Endothelial cell of umbilical vein (primary cell): ENCODE measurements around the gene C6orf132. TPM values are rescaled to one million over a fixed set of nuclear protein-coding genes. Genes with fewer than 3 reads are reported as not detected.

Experiments used
- BruUV-seq: library from RNA; stranded (reverse); fragments of 400-500 nt; replicated peaks from 2 replicates; lab custom pipeline; 2021; lab: Mats Ljungman, UMichigan
- CTCF ChIA-PET: fragments of 300-600, 350-600 bp; sonication (Branson Sonifier 250); formaldehyde crosslinking; loops from one replicate; lab custom pipeline; 2021; ENCODE audit warnings: antibody characterized with exemption, inconsistent platforms; lab: Charles Lee
- POLR2A ChIA-PET: fragments of 300-600, 350-600 bp; sonication (Branson Sonifier 250); formaldehyde crosslinking; loops from one replicate; lab custom pipeline; 2021; ENCODE audit warnings: antibody characterized with exemption, inconsistent platforms; lab: Charles Lee
- DNase-seq: peaks from one replicate; pipeline ENCODE4 v3.0.0-alpha.2; 2011; ENCODE audit warnings: low read depth, low spot score
- FAIRE-seq: peaks from 2 replicates; lab custom pipeline; 2011; peaks lifted over from hg19 to GRCh38; lab: Jason Lieb, UNC
- H2AFZ ChIP-seq: 2 replicates; pipeline ENCODE4 v1.6.0; 2012; ENCODE audit warnings: low read depth, low read length, control low read depth, inconsistent platforms
- H3K27ac ChIP-seq: 2 replicates; pipeline ENCODE4 v1.5.1; 2011; ENCODE audit warnings: low read depth, mild to moderate bottlenecking, control low read depth, low read length, moderate library complexity; ENCODE audit not compliant: insufficient read depth
- H3K27me3 ChIP-seq, 2 experiments: 2 replicates each; pipeline versions ENCODE4 v1.6.0 to v1.6.1; 2011; ENCODE audit warnings: low read length in 2 of 2, mixed read lengths in 1 of 2; ENCODE audit not compliant: control insufficient read depth in 2 of 2, insufficient read depth in 2 of 2
- H3K36me3 ChIP-seq, 2 experiments: 2 replicates in 1 of 2; 3 replicates in 1 of 2; pipeline ENCODE4 v1.5.1; 2011; ENCODE audit warnings: low read length in 2 of 2, mild to moderate bottlenecking in 1 of 2, moderate library complexity in 1 of 2; ENCODE audit not compliant: control insufficient read depth in 2 of 2, insufficient read depth in 2 of 2; ENCODE audit errors: extremely low read depth in 1 of 2
- H3K4me1 ChIP-seq: 3 replicates; pipeline ENCODE4 v1.5.1; 2011; ENCODE audit warnings: mild to moderate bottlenecking, low read length; ENCODE audit not compliant: control insufficient read depth, insufficient read depth; ENCODE audit errors: extremely low read depth
- H3K4me2 ChIP-seq: 2 replicates; pipeline ENCODE4 v1.6.1; 2011; ENCODE audit warnings: low read length, control low read depth, mixed read lengths; ENCODE audit not compliant: insufficient read depth
- H3K4me3 ChIP-seq, 3 experiments: fragments of 200-600 bp in 1 of 3; sonication (generic), shearing (Covaris generic) in 1 of 3; replicated peaks in 1 of 3; 2 replicates each; pipeline ENCODE4 v1.5.1; 2011 to 2016; ENCODE audit warnings: control low read depth in 3 of 3, low read length in 3 of 3, mild to moderate bottlenecking in 2 of 3, inconsistent platforms in 1 of 3, low read depth in 1 of 3, moderate library complexity in 1 of 3; ENCODE audit not compliant: insufficient read depth in 1 of 3
- H3K79me2 ChIP-seq: 2 replicates; pipeline ENCODE4 v1.6.0; 2012; ENCODE audit warnings: low read length, inconsistent platforms; ENCODE audit not compliant: control insufficient read depth, insufficient read depth
- H3K9ac ChIP-seq: replicated peaks from 2 replicates; pipeline ENCODE3; 2011; ENCODE audit warnings: low read length, control low read depth; ENCODE audit not compliant: insufficient read depth; ENCODE audit errors: extremely low read depth
- H3K9me1 ChIP-seq: replicated peaks from 3 replicates; pipeline ENCODE4 v1.6.0; 2011; ENCODE audit warnings: mild to moderate bottlenecking, low read length; ENCODE audit not compliant: control insufficient read depth, insufficient read depth; ENCODE audit errors: extremely low read depth
- H3K9me3 ChIP-seq: replicated peaks from 2 replicates; pipeline ENCODE4 v1.5.1; 2012; ENCODE audit warnings: low read length, inconsistent platforms; ENCODE audit not compliant: control insufficient read depth, insufficient read depth
- H4K20me1 ChIP-seq: replicated peaks from 2 replicates; pipeline ENCODE3; 2011; ENCODE audit warnings: mild to moderate bottlenecking, low read length; ENCODE audit not compliant: control insufficient read depth, insufficient read depth; ENCODE audit errors: extremely low read depth
- EZH2 ChIP-seq: IDR thresholded peaks from 2 replicates; pipeline ENCODE4 v1.6.1; 2012; ENCODE audit warnings: borderline replicate concordance, low read depth, mild to moderate bottlenecking, moderate library complexity, low read length, inconsistent platforms; ENCODE audit not compliant: severe bottlenecking
- FOS ChIP-seq: IDR thresholded peaks from 2 replicates; pipeline ENCODE4 v1.6.1; 2011; ENCODE audit warnings: mild to moderate bottlenecking, low read length, moderate library complexity, borderline replicate concordance; ENCODE audit not compliant: insufficient read depth
- GATA2 ChIP-seq: IDR thresholded peaks from 2 replicates; pipeline ENCODE4 v1.7.0; 2011; ENCODE audit warnings: low read depth, mild to moderate bottlenecking, moderate library complexity, mixed read lengths, low read length; ENCODE audit not compliant: insufficient read length, insufficient read depth
- JUN ChIP-seq: IDR thresholded peaks from 2 replicates; pipeline ENCODE4 v1.6.1; 2011; ENCODE audit warnings: borderline replicate concordance, low read depth; ENCODE audit not compliant: insufficient read length, insufficient read depth
- MYC ChIP-seq: IDR thresholded peaks from one replicate; pipeline ENCODE4 v1.6.1; 2011; ENCODE audit warnings: mild to moderate bottlenecking, low read depth, low read length
- POLR2A ChIP-seq: IDR thresholded peaks from 2 replicates; pipeline ENCODE4 v1.6.1; 2012; ENCODE audit warnings: low read depth, mild to moderate bottlenecking, control low read depth, low read length
- POLR2AphosphoS5 ChIP-seq: IDR thresholded peaks from 2 replicates; pipeline ENCODE4 v1.6.1; 2012; ENCODE audit warnings: low read depth, mild to moderate bottlenecking, control low read depth, low read length, moderate library complexity; ENCODE audit not compliant: insufficient read depth
- dilution Hi-C: fragments of 300-500 bp; cut with MboI; formaldehyde crosslinking; loops from one replicate; pipeline ENCODE4 v1.15.0; 2019; ENCODE audit warnings: low sequenced_read_pairs; ENCODE audit not compliant: extremely low pct_ligation_motif_present
- intact Hi-C: fragments of 100-400 bp; cut with micrococcal nuclease; formaldehyde crosslinking; loops from one replicate; pipeline ENCODE4 v1.10.0; 2022
- polyA plus RNA-seq, 4 experiments: library from polyadenylated mRNA; depleted of rRNA in 3 of 4; stranded (reverse) in 3 of 4; unstranded in 1 of 4; fragments of >200 nt; gene quantifications; 2 replicates each; pipeline versions ENCODE4 v1.2.1 to v1.2.3, GENCODE V29; 2011 to 2012; ENCODE audit warnings: missing spikeins in 1 of 4
- total RNA-seq: library from RNA; stranded (reverse); gene quantifications from 2 replicates; pipeline ENCODE4 v1.2.3, GENCODE V29; 2021
- TF ChIP-seq, protein P1 (sequence below), 2 donors: IDR thresholded peaks; 1 replicate in 1 of 2; 2 replicates in 1 of 2; pipeline ENCODE4 v1.5.1; 2011; ENCODE audit warnings: low read length in 2 of 2, mild to moderate bottlenecking in 2 of 2, moderate library complexity in 2 of 2, control low read depth in 1 of 2, inconsistent platforms in 1 of 2, low read depth in 1 of 2; ENCODE audit not compliant: insufficient read depth in 1 of 2; ENCODE audit errors: extremely low read depth in 1 of 2
- TF ChIP-seq, protein P2 (sequence below): IDR thresholded peaks from 2 replicates; pipeline ENCODE4 v1.6.1; 2011; ENCODE audit not compliant: insufficient read depth, insufficient read length

Gene C6orf132
- total and polyA plus RNA-seq, 2 donors (not counting 3 experiments of a cell fraction or from before 2014, with no cell fraction given), result 0.15 to 0.71 TPM

DNA sequence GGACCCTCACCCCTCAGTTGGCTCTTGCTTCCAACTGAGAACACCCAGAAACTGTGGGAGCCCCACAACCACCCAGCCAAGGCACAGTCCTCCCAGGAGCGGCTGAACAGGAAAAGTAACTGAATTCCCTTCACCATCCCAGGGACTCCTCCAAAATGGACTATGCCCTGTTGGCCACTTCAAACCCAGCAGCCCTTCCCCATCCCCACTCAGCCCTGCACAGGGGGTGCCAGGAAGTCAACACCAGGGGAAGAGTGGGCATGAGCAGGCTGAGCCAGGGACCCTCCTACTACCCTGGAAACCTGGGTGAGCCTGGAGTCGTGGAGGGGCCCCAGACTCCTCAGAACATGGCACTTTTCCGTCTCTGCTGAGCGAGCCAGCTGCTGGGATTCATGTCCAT lies 42.1 kb upstream of the C6orf132 start:
- POLR2A ChIA-PET, result no interaction called here
- no TSS peak for BruUV-seq
- Histone ChIP-seq H2AFZ (no peak overlapping the region), H3K36me3 (no peaks in the 10 kb centered on the region), H3K4me2 (no peak overlapping the region), H3K9me3 (no peaks in the 10 kb centered on the region), H3K27ac (no peak overlapping the region), H3K9me1 (no peaks in the 10 kb centered on the region), H3K27me3 (peaks cover 2 to 8% of the 10 kb centered on the region in 2 experiments), H3K4me3 (no peak overlapping the region), H3K4me1 (no peaks in the 10 kb centered on the region), H3K79me2 (no peaks in the 10 kb centered on the region), H4K20me1 (no peaks in the 10 kb centered on the region), H3K9ac (no peak overlapping the region)
- no peak for TF ChIP-seq POLR2AphosphoS5
- TF ChIP-seq, protein P1, sequence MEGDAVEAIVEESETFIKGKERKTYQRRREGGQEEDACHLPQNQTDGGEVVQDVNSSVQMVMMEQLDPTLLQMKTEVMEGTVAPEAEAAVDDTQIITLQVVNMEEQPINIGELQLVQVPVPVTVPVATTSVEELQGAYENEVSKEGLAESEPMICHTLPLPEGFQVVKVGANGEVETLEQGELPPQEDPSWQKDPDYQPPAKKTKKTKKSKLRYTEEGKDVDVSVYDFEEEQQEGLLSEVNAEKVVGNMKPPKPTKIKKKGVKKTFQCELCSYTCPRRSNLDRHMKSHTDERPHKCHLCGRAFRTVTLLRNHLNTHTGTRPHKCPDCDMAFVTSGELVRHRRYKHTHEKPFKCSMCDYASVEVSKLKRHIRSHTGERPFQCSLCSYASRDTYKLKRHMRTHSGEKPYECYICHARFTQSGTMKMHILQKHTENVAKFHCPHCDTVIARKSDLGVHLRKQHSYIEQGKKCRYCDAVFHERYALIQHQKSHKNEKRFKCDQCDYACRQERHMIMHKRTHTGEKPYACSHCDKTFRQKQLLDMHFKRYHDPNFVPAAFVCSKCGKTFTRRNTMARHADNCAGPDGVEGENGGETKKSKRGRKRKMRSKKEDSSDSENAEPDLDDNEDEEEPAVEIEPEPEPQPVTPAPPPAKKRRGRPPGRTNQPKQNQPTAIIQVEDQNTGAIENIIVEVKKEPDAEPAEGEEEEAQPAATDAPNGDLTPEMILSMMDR (IDR thresholded peaks at IDR 0.05; ENCODE audit: extremely low read depth in 1 of 2, insufficient read depth in 1 of 2, low read depth in 1 of 2, low read length in 2 of 2), result no peak
- no peak for TF ChIP-seq FOS
- TF ChIP-seq GATA2, result no peak
- no peak for TF ChIP-seq EZH2
- no peak for TF ChIP-seq JUN
- TF ChIP-seq, protein P2, sequence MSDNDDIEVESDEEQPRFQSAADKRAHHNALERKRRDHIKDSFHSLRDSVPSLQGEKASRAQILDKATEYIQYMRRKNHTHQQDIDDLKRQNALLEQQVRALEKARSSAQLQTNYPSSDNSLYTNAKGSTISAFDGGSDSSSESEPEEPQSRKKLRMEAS, result no peak
- TF ChIP-seq MYC, result no peak
- no peak for TF ChIP-seq POLR2A
- intact Hi-C loops, result no loop called here
- FAIRE-seq (no peak), DNase-seq (no peak)
- dilution Hi-C loops, result no loop called here
- CTCF ChIA-PET, result interaction anchor here (1.2 to 1.8 kb wide), 2 partner anchors 9 to 20 kb away, joined by 3 to 5 read pairs; no protein-coding TSS in a partner anchor
